Measurements from ENCODE around the gene STUB1. TPM values are rescaled to one million over a fixed set of nuclear protein-coding genes. Genes with fewer than 3 reads are reported as not detected.

STUB1 gene
- total RNA-seq, 2 experiments from 2014 or later: 72.4 to 85.5 TPM

GRCh38 chr16:638836-639235 lies 41.4 kb upstream of the STUB1 start:
- no TSS peak for BruUV-seq (replicated peaks)
- no peak for DNase-seq (ENCODE audit: low spot score)
- Histone ChIP-seq H3K36me3 (ENCODE audit: insufficient read depth, low read length) (peaks cover 8% of the 10 kb centered on the region; the same call in 1 of the 2 replicates), H2AFZ (ENCODE audit: low read length) (peak overlapping the region; percentile 84), H3K9me2 (ENCODE audit: insufficient read depth, low read length) (no peaks in the 10 kb centered on the region), H3K4me2 (ENCODE audit: low read length) (peak overlapping the region; percentile 70), H3K9me3 (ENCODE audit: low read length) (no peaks in the 10 kb centered on the region), H3K4me1 (ENCODE audit: insufficient read depth, low read length, poor library complexity, severe bottlenecking) (peaks cover 54% of the 10 kb centered on the region), H3K27ac (ENCODE audit: low read depth, low read length, poor library complexity, severe bottlenecking) (peak overlapping the region; percentile 73), H3K4me3 (ENCODE audit: low read depth, low read length, poor library complexity, severe bottlenecking) (peak overlapping the region; percentile 41), H4K20me1 (ENCODE audit: insufficient read depth, low read length) (no peaks in the 10 kb centered on the region), H3K79me2 (ENCODE audit: insufficient read depth, low read depth, low read length) (peaks cover 8% of the 10 kb centered on the region; the same call in 1 of the 2 replicates)
- POLR2A ChIA-PET: no interaction called here
- CTCF ChIA-PET (ENCODE audit: unreplicated experiment): no interaction called here
- TF ChIP-seq CTCF (conservative IDR thresholded peaks at IDR 0.05; ENCODE audit: low read length): no peak
- no peak for TF ChIP-seq EZH2phosphoT487 (IDR thresholded peaks at IDR 0.05; ENCODE audit: borderline replicate concordance, low read depth, low read length)
- intact Hi-C loops (cut with micrococcal nuclease; ENCODE audit: unreplicated experiment): no loop called here

GRCh38 chr16:640614-641013 lies 39.6 kb upstream of the STUB1 start:
- no TSS peak for BruUV-seq (replicated peaks)
- Histone ChIP-seq H3K79me2 (ENCODE audit: insufficient read depth, low read depth, low read length) (peaks cover 3% of the 10 kb centered on the region; the same call in 1 of the 2 replicates), H2AFZ (ENCODE audit: low read length) (no peak overlapping the region), H3K27ac (ENCODE audit: low read depth, low read length, poor library complexity, severe bottlenecking) (no peak overlapping the region), H3K4me2 (ENCODE audit: low read length) (peak overlapping the region; percentile 89), H3K9me3 (ENCODE audit: low read length) (no peaks in the 10 kb centered on the region), H3K9me2 (ENCODE audit: insufficient read depth, low read length) (no peaks in the 10 kb centered on the region), H3K4me1 (ENCODE audit: insufficient read depth, low read length, poor library complexity, severe bottlenecking) (peaks cover 48% of the 10 kb centered on the region), H3K36me3 (ENCODE audit: insufficient read depth, low read length) (no peaks in the 10 kb centered on the region), H3K4me3 (ENCODE audit: low read depth, low read length, poor library complexity, severe bottlenecking) (peak overlapping the region; percentile 78), H4K20me1 (ENCODE audit: insufficient read depth, low read length) (no peaks in the 10 kb centered on the region)
- ChIA-PET POLR2A (no interaction called here), CTCF (ENCODE audit: unreplicated experiment) (no interaction called here)
- no peak for DNase-seq (ENCODE audit: low spot score)
- intact Hi-C loops (cut with micrococcal nuclease; ENCODE audit: unreplicated experiment): no loop called here
- TF ChIP-seq CTCF (conservative IDR thresholded peaks at IDR 0.05; ENCODE audit: low read length): no peak
- no peak for TF ChIP-seq EZH2phosphoT487 (IDR thresholded peaks at IDR 0.05; ENCODE audit: borderline replicate concordance, low read depth, low read length)

DNA sequence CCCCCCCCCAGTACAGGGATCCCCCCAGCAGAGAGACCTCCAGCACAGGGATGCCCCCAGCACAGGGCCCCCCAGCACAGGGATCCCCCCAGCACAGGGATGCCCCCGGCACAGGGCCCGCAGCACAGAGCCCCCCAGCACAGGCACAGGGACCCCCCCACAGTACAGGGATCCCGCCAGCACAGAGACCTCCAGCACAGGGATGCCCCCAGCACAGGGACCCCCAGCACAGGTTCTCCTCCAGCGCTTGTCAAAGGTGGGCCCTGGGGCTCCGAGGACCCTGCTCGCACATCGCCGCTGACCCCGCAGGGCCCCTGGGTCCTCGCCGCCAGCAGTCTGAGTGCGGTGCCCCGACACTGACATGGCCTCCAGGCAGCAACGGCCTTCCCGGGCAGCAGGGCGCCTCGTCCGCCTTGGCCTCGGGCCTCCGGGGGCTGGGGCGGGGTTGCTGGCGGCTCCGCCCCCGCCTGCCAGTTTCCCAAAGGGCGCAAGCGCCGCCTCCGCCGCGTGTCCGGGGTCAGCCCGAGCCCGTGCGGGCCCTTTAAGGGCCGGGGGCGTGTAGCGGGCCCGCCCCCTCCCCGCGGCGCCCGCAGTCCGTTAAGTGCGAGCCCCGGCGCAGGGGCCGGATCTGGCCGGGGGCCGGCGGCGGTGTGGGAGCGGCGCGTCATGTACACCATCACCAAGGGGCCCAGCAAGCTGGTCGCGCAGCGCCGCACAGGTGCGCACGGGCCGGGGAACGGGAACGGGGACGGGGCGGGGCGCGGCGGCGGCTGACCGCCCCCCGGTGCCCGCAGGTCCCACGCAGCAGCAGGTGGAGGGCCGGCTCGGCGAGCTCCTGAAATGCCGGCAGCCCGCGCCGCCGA lies 38.7 kb upstream of the STUB1 start, which contains the start of gene MCRIP2:
MCRIP2 (plus strand) TSS at position 503 of the 863 bp plus-strand sequence; CDS start at position 667, 164 bp downstream.
- ChIA-PET POLR2A (no interaction called here), CTCF (ENCODE audit: unreplicated experiment) (no interaction called here)
- H3K27ac ChIP-seq (ENCODE audit: low read depth, low read length, poor library complexity, severe bottlenecking): peak within 1 kb of the TSS; percentile 40

More for the DNA sequence above, 38.7 kb upstream of the STUB1 start, which contains the start of gene MCRIP2:
- Histone ChIP-seq H4K20me1 (ENCODE audit: insufficient read depth, low read length) (no peaks in the 10 kb centered on the region), H3K9me3 (ENCODE audit: low read length) (no peaks in the 10 kb centered on the region), H2AFZ (ENCODE audit: low read length) (peak within 1 kb of the TSS; percentile 74), H3K36me3 (ENCODE audit: insufficient read depth, low read length) (no peaks in the 10 kb centered on the region), H3K79me2 (ENCODE audit: insufficient read depth, low read depth, low read length) (no peaks in the 10 kb centered on the region; the same call in 1 of the 2 replicates), H3K9me2 (ENCODE audit: insufficient read depth, low read length) (no peaks in the 10 kb centered on the region), H3K4me3 (ENCODE audit: low read depth, low read length, poor library complexity, severe bottlenecking) (peak within 1 kb of the TSS; percentile 78), H3K4me1 (ENCODE audit: insufficient read depth, low read length, poor library complexity, severe bottlenecking) (peaks cover 48% of the 10 kb centered on the region), H3K4me2 (ENCODE audit: low read length) (peak within 1 kb of the TSS; percentile 89)
- peak; percentile 85 for DNase-seq (ENCODE audit: low spot score)
- intact Hi-C loops (cut with micrococcal nuclease; ENCODE audit: unreplicated experiment): no loop called here
- TF ChIP-seq CTCF (conservative IDR thresholded peaks at IDR 0.05; ENCODE audit: low read length): no peak
- no peak for TF ChIP-seq EZH2phosphoT487 (IDR thresholded peaks at IDR 0.05; ENCODE audit: borderline replicate concordance, low read depth, low read length)
- BruUV-seq (replicated peaks): no TSS peak

Measured in OCI-LY7 (cell line).